Fibroblast of lung (primary cell): ENCODE results near the gene SH3GL1.

ENCODE experiments used
- EZH2 ChIP-seq: IDR thresholded peaks from 2 replicates; pipeline ENCODE4 v1.5.1; 2012; ENCODE audit warnings: low read length, control low read depth, mild to moderate bottlenecking; ENCODE audit errors: missing control alignments
- TF ChIP-seq, protein P1 (sequence below), 2 donors: IDR thresholded peaks in 1 of 2; conservative IDR thresholded peaks in 1 of 2; 1 replicate in 1 of 2; 2 replicates in 1 of 2; pipeline ENCODE4 v1.5.1; 2011 to 2012; ENCODE audit warnings: low read length in 2 of 2, control low read depth in 1 of 2, inconsistent platforms in 1 of 2, low read depth in 1 of 2, mild to moderate bottlenecking in 1 of 2

GRCh38 chr19:4390017-4390566 lies 10.3 kb downstream of the SH3GL1 start:
- TF ChIP-seq, protein P1, sequence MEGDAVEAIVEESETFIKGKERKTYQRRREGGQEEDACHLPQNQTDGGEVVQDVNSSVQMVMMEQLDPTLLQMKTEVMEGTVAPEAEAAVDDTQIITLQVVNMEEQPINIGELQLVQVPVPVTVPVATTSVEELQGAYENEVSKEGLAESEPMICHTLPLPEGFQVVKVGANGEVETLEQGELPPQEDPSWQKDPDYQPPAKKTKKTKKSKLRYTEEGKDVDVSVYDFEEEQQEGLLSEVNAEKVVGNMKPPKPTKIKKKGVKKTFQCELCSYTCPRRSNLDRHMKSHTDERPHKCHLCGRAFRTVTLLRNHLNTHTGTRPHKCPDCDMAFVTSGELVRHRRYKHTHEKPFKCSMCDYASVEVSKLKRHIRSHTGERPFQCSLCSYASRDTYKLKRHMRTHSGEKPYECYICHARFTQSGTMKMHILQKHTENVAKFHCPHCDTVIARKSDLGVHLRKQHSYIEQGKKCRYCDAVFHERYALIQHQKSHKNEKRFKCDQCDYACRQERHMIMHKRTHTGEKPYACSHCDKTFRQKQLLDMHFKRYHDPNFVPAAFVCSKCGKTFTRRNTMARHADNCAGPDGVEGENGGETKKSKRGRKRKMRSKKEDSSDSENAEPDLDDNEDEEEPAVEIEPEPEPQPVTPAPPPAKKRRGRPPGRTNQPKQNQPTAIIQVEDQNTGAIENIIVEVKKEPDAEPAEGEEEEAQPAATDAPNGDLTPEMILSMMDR (conservative IDR thresholded peaks at IDR 0.05 in 1 of 2, IDR thresholded peaks at IDR 0.05 in 1 of 2; ENCODE audit: low read depth in 1 of 2, low read length in 2 of 2): no peak
- no peak for TF ChIP-seq EZH2
